CD4-positive, alpha-beta T cell treated with Interleukin-6 for 4 hours (primary cell): ENCODE measurements around the gene MRAS.
"Not testable (repeated sequence)": the region's sequence is repeated elsewhere in the genome, so short reads cannot be mapped to it uniquely, and the experiment has no call there.

Experiments
- DNase-seq: peaks from one replicate; pipeline ENCODE4 v3.0.0-alpha.2; 2020; ENCODE audit warnings: mixed read lengths

The MRAS gene

DNA sequence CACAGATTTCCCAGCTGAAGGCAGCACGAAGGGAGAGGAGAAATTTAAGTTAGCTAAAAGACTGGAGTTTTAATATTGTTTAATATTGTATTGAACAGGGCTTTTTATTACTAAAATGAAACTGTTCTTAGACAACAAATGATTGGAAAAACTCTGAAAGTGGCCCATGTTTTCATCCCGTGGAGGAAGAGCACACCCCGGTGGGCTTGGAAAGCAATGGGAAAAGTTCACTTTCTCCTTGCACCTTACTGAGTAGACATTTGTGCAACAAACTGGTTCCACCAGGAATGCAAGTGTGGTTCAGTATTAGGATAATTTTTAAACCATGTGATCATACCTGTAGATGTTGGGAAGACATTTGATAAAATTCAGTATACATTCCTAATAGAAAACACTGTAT is 77.8 kb downstream of the MRAS start:
- no peak for DNase-seq

DNA sequence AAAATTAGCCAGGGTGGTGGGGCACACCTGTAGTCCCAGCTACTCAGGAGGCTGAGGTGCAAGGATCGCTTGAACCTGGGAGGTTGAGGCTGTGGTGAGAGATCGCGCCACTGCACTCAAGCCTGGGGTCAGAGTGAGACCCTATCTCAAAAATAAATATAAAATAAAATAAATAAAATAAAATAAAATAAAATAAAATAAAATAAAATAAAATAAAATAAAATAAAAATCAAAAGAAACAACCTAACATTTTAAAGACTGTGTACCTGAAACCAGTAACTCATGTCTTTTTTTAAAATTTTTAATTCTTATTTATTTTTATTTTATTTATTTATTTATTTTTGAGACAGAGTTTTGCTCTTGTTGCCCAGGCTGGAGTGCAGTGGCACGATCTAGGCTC is 78.4 kb downstream of the MRAS start:
- not testable (repeated sequence) for DNase-seq

GRCh38 chr3:138429665-138430064 is 81.3 kb downstream of the MRAS start:
- no peak for DNase-seq

DNA sequence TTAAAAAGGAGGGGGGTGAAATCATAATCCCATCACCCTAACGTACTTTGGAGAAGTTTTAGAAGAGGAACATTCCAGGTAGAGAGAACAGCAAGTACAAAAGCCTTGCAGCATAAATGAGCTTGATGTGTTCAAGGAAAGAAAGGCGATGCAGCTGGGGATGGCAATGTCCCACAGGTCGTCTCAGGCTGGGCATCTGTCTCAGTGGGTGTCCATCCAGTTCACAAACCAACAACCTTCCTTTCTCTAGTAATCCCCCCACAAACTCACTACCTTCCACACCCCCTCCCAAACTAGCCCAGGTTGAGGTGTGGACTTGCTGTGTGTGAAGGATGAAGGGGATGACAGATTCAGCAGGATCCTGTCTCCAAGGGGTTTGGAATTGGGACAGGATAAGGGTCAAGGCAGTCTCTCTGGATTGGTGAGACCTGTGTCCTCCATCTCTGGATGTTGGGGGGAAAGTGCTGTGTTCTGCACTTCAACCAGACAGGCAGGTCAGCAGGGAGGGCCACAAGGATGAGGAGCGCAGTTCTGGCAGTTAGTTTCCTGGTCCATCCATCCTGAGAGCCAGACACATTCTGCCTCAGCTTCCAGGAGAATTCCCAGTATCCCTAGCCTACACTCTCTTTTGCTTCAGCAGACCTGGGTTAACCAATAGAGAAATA is 84.3 kb downstream of the MRAS start:
- no peak for DNase-seq

- DNase-seq, result no peak
Observed at GRCh38 chr3:138433892-138434275, 85.5 kb downstream of the MRAS start.

DNA sequence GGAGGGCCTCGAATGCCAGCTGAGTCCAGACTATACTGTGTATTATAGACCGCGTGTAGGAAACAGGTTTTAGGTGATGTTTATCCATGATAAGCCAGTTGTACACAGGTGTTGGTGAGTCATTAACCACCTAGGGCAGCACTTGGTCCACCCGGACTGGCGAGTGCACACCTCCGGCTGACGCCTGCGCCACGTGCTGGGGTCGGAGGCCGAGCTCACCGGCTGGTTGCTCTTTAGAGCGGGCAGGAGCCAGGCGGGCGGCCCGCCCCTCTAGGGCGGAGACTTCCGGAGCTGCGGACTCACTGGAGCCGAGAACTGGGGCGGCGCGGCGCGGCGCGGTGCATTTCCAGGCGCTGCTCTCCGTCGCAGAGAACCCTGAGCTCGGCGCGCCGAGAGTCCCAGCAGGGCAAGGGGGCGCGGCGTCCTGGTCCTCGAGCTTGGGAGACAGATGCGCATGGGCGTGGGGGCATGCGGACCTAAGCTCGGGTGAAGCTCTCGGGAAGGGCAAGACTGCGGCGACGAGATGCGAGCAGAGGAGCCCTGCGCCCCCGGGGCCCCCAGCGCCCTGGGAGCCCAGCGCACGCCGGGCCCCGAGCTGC is 86.0 kb downstream of the MRAS start, which contains the start of gene ESYT3:
Gene ESYT3 (plus strand): TSS at position 341 of the 599 bp plus-strand sequence. CDS start 183 bp downstream, at position 524.
- peak; percentile 38 for DNase-seq

- no peak for DNase-seq
Observed at GRCh38 chr3:138434875-138435772, 86.7 kb downstream of the MRAS start.

DNA sequence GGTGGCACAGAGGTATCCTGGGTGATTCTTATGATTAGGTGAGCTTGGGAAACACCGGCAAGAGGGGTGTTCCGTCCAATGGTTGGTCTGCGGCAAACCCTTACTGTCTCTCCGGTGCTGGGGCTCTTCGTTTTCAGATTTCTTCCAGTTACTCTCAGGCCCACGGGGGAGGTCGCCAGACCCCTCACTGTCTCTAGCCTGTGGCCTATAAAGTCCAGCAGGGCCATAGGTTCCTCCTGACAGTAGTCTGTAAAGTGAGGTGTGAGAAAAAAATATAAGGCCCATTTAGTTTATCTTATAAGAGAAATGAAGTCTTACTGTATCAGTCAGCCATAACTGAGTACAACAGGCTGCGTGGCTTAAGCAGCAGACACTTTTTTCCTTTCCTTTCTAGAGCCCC is 87.5 kb downstream of the MRAS start:
- DNase-seq, result no peak

DNA sequence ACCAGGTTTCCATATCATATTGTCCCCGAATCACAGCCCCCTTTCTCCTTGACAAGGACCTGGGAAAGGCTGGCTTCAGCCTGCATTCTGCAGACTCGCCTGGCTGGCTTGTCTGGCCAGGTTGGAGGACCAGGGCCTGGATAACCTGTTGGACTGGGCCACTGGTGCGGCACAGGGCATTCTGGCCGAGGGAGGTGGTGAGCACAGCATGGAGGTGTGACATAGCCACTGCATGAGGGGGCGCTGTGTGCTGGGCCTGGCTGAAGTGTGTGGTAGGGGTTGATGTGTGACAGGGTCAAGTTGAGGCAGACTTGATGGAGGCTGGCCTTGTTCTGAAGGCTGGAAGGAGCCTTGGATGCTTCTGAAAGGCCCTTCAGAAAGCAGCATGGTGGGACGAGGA is 88.9 kb downstream of the MRAS start:
- DNase-seq, result no peak

DNA sequence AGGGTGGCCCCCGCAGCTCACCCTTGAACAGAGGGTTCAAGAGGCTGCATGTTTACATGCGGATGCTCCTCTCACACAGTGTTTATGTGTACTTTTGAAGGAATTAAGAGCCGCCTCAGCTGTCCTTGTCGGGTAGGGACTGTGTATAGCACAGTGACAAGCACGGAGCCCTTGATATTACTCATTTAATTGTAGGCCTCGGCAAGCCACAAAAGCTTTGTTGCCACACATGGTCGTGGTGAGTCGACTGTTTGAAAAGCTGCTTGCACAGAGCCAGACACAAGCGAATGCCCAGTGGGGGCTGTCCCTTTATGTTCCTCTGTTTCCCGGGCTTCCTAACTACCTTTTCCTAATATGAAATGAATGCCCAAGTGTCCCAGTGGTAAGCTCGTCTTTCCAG is 90.5 kb downstream of the MRAS start:
- DNase-seq, result no peak

GRCh38 chr3:138439646-138440045 is 91.3 kb downstream of the MRAS start:
- DNase-seq, result no peak

- DNase-seq, result no peak
Observed at GRCh38 chr3:138440121-138440521, 91.7 kb downstream of the MRAS start.

DNA sequence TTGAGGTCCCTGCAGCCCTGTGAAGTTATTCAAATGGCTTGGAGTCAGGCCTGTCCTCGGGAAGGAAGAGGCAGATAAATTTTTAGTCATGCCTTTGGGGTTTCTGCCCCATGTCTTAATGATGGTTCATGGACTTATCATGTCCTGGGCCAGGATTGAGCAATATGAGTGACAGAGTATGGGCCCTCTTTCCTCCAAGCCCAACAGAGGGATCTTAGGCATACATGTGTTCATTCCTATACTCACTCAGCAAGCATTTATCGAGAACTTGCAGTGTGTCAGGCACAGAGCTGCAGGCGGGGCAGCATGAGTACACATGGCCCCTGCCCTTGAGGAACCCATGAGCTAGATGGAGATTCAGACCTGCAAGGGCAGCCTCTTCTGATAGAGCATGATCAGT is 92.2 kb downstream of the MRAS start:
- no peak for DNase-seq

DNA sequence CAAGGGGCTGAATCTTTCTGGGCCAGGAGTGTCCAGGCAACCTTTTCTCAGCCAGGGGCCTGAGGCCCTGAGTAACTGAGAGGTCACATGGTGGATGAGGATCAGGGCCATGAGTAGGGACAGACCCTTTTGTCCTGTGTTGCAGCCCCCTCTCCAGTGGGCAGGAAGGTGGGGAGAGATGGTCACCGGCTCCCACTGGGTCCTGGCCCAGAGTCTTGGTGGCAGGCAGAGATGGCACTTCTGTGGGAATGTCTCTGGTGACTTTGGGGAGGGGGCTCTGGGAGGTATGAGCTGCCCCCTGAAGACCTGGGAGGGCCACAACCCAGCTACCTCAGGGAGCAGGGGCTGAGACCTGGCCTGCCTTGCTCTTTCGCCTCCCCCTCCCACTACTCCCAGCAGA is 92.9 kb downstream of the MRAS start:
- no peak for DNase-seq

GRCh38 chr3:138441742-138442141 is 93.4 kb downstream of the MRAS start:
- DNase-seq, result no peak

DNA sequence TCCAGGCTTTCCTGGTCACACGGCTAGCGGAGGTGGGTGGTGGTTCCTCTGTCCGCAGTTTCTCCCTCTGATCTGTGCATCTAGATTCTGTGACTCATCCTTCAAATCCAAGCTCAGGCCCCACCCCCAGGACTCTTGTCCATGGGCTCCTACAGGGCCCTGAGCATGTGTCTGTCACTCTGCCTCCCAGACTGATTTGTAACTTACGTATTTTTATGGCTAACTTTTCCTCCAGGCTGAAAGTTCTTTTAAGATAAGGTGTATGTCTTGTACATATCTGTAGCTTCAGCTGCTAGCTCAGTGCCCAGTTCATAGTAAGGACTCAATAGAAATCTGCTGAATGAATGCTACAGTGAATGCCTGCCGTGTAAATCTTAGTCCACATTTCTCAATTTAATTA is 94.1 kb downstream of the MRAS start:
- no peak for DNase-seq

GRCh38 chr3:138443091-138443490 is 94.7 kb downstream of the MRAS start:
- no peak for DNase-seq

GRCh38 chr3:138443521-138444503 is 95.4 kb downstream of the MRAS start:
- DNase-seq, result no peak

GRCh38 chr3:138445236-138445635 is 96.9 kb downstream of the MRAS start:
- DNase-seq, result no peak

GRCh38 chr3:138445654-138446053 is 97.3 kb downstream of the MRAS start:
- DNase-seq, result no peak

GRCh38 chr3:138448631-138449030 is 100.3 kb downstream of the MRAS start:
- DNase-seq, result no peak

DNA sequence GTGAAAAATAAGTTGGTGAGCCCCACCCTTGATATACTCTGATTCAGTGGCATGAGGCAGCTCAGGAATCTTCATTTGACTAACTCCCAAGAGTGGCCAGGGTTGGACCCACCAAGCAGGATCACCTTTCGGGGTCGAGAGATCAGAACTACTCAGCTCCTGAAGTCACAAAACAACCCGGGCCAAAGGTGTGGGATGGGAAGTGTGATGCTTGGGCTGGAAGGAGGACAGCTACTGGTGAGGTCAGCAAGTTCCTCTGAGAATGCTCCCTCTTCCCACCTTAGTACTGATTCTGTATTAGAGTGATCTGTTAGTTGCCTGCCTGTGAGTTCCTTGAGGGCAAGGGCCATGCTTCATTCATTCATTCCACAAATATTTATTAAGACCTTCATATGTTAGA is 101.1 kb downstream of the MRAS start:
- DNase-seq, result no peak

- DNase-seq, result no peak
Observed at GRCh38 chr3:138450181-138450580, 101.8 kb downstream of the MRAS start.
